Hypothalamus (tissue), 51 donors: ENCODE data around the gene CPHXL.

ENCODE experiments used
- DNase-seq, 51 donors: peaks; one replicate each; lab custom pipeline; 2025; lab: John Stamatoyannopoulos, UW

Gene CPHXL

GRCh38 chr16:75703306-75703705 is 23.0 kb downstream of the CPHXL start:
- DNase-seq, result peak in 1 of 51 donors; percentile 0

- DNase-seq, result no peak
Observed at GRCh38 chr16:75702242-75702641, 24.0 kb downstream of the CPHXL start.

GRCh38 chr16:75701361-75701760 is 24.9 kb downstream of the CPHXL start, which contains the start of gene DUXB:
Gene DUXB, minus strand, starts transcription at chr16:75701461. Its CDS starts 43 bp downstream, at chr16:75701418.
- DNase-seq, result no peak

GRCh38 chr16:75697571-75697970 is 28.7 kb downstream of the CPHXL start:
- DNase-seq, result no peak

GRCh38 chr16:75695708-75696107 is 30.6 kb downstream of the CPHXL start:
- DNase-seq, result no peak

GRCh38 chr16:75687361-75687760 is 38.9 kb downstream of the CPHXL start:
- no peak for DNase-seq

GRCh38 chr16:75682308-75682707 is 44.0 kb downstream of the CPHXL start:
- DNase-seq, result no peak

- no peak for DNase-seq
Observed at GRCh38 chr16:75679366-75679765, 46.9 kb downstream of the CPHXL start.

- no peak for DNase-seq
Observed at GRCh38 chr16:75676909-75677308, 49.4 kb downstream of the CPHXL start, which contains the start of gene CPHXL2. Gene CPHXL2, minus strand, starts transcription at chr16:75677009. Its CDS starts 10 bp downstream, at chr16:75676999.

GRCh38 chr16:75667503-75667902 is 58.8 kb downstream of the CPHXL start:
- DNase-seq, result no peak
